ENCODE measurements around the gene ALAS1. TPM values are rescaled to one million over a fixed set of nuclear protein-coding genes. Genes with fewer than 3 reads are reported as not detected.
A peak's percentile ranks its signal among the peaks of the same experiment; 100 is the strongest.

ALAS1 gene
- total and polyA plus RNA-seq, 2 of the 13 experiments (the other 11 are each of a cell fraction or from before 2014, with no cell fraction given): 36.0 to 43.2 TPM

GRCh38 chr3:52211268-52211891 is 13.4 kb downstream of the ALAS1 start (continued):
- TF ChIP-seq AHDC1 (CRISPR knock-in tag; IDR thresholded peaks at IDR 0.05; ENCODE audit: borderline replicate concordance) (no peak; the same call in 1 of the 2 replicates), ZNF639 (CRISPR knock-in tag; conservative IDR thresholded peaks at IDR 0.05) (no peak), ZNF142 (CRISPR knock-in tag; IDR thresholded peaks at IDR 0.05) (no peak), SALL1 (CRISPR knock-in tag; IDR thresholded peaks at IDR 0.05) (peak; percentile 18; the same call in 1 of the 2 replicates), MLLT10 (CRISPR knock-in tag; IDR thresholded peaks at IDR 0.05) (no peak), ARNT2 (CRISPR knock-in tag; IDR thresholded peaks at IDR 0.05; ENCODE audit: low read depth) (no peak), RARG (CRISPR knock-in tag; IDR thresholded peaks at IDR 0.05; ENCODE audit: low read depth) (no peak), ZNF501 (CRISPR knock-in tag; IDR thresholded peaks at IDR 0.05) (no peak), LCORL (IDR thresholded peaks at IDR 0.05) (no peak), LCORL (CRISPR knock-in tag; IDR thresholded peaks at IDR 0.05) (0 out of 2 replicates have a peak, but pooled peaks have one; percentile 9), ZIK1 (CRISPR knock-in tag; IDR thresholded peaks at IDR 0.05; ENCODE audit: borderline replicate concordance, low read depth) (no peak), ERF (CRISPR knock-in tag; IDR thresholded peaks at IDR 0.05) (no peak), KAT7 (CRISPR knock-in tag; IDR thresholded peaks at IDR 0.05; ENCODE audit: borderline replicate concordance) (0 out of 2 replicates have a peak, but pooled peaks have one; percentile 12)

Measured in HepG2 (cell line).